BJ (cell line): Measurements from ENCODE around the gene CNOT10. TPM values are rescaled to one million over a fixed set of nuclear protein-coding genes. Genes with fewer than 3 reads are reported as not detected.
"Not testable (repeated sequence)": the region's sequence is repeated elsewhere in the genome, so short reads cannot be mapped to it uniquely, and the experiment has no call there.

Experiments
- CTCF ChIA-PET: fragments of 350-600 bp; formaldehyde crosslinking; extraction: SDS; loops from one replicate; lab custom pipeline; 2021; ENCODE audit warnings: antibody characterized with exemption, inconsistent platforms; lab: Yijun Ruan, JAX
- POLR2A ChIA-PET: fragments of 300-600 bp; sonication (Branson Sonifier 250); formaldehyde crosslinking; extraction: SDS; loops from one replicate; lab custom pipeline; 2021; ENCODE audit warnings: antibody characterized with exemption; lab: Charles Lee
- DNase-seq: peaks from one replicate; pipeline ENCODE4 v3.0.0-alpha.2; 2011; ENCODE audit warnings: low read depth
- H3K27me3 ChIP-seq: 2 replicates; pipeline ENCODE4 v1.6.0; 2011; ENCODE audit warnings: low read length; ENCODE audit not compliant: control insufficient read depth, insufficient read depth
- H3K36me3 ChIP-seq: 2 replicates; pipeline ENCODE4 v1.5.1; 2011; ENCODE audit warnings: low read length; ENCODE audit not compliant: control insufficient read depth, insufficient read depth
- H3K4me3 ChIP-seq: 2 replicates; pipeline ENCODE4 v1.5.1; 2011; ENCODE audit warnings: low read depth, mild to moderate bottlenecking, control low read depth, low read length
- CTCF ChIP-seq: IDR thresholded peaks from 2 replicates; pipeline ENCODE4 v1.5.1; 2011; ENCODE audit warnings: low read depth, mild to moderate bottlenecking, control low read depth, inconsistent platforms, low read length, moderate library complexity; ENCODE audit not compliant: insufficient read depth
- polyA plus RNA-seq: library from polyadenylated mRNA; depleted of rRNA; stranded (reverse); fragments of >200 nt; gene quantifications from 2 replicates; pipeline ENCODE4 v1.2.3, GENCODE V29; 2011

Gene CNOT10
- polyA plus RNA-seq, 1 experiment = 20.0 TPM

- CTCF ChIA-PET = interaction anchor here (1.0 kb wide), 1 partner anchor 209 kb away, joined by 3 read pairs; no protein-coding TSS in a partner anchor
- Histone ChIP-seq H3K36me3 (peaks cover 2% of the 10 kb centered on the region; the same call in 1 of the 2 replicates), H3K4me3 (no peak overlapping the region), H3K27me3 (no peaks in the 10 kb centered on the region)
- POLR2A ChIA-PET = no interaction called here
- TF ChIP-seq CTCF = no peak
- no peak for DNase-seq
These were observed 40.7 kb downstream of the CNOT10 start for GRCh38 chr3:32725721-32726120.

GRCh38 chr3:32733631-32734229, 48.7 kb downstream of the CNOT10 start:
- no peak overlapping the region for H3K4me3 ChIP-seq
- CTCF ChIA-PET = interaction anchor here (0.8 to 3.8 kb wide), 5 partner anchors 9 to 639 kb away, joined by 3 to 29 read pairs (median 3); no protein-coding TSS in a partner anchor
- peak; percentile 19 for DNase-seq
- H3K27me3 ChIP-seq = no peaks in the 10 kb centered on the region
- TF ChIP-seq CTCF = peak; percentile 60
- POLR2A ChIA-PET = no interaction called here
- H3K36me3 ChIP-seq = 0 out of 2 replicates have a peak, but pooled peaks cover 1% of the 10 kb centered on the region

- Histone ChIP-seq H3K4me3 (no peak overlapping the region), H3K27me3 (no peaks in the 10 kb centered on the region), H3K36me3 (0 out of 2 replicates have a peak, but pooled peaks cover 1% of the 10 kb centered on the region)
- no peak for DNase-seq
- ChIA-PET CTCF (interaction anchor here (0.6 to 3.8 kb wide), 6 partner anchors 8 to 638 kb away, joined by 3 to 29 read pairs (median 3); no protein-coding TSS in a partner anchor), POLR2A (no interaction called here)
- no peak for TF ChIP-seq CTCF
These were observed 49.8 kb downstream of the CNOT10 start for GRCh38 chr3:32734756-32735155.

GRCh38 chr3:32743470-32743869, 58.5 kb downstream of the CNOT10 start:
- H3K36me3 ChIP-seq, POLR2A ChIA-PET, DNase-seq, H3K4me3 ChIP-seq, H3K27me3 ChIP-seq: not testable (repeated sequence)
- CTCF ChIA-PET = interaction anchor here (1.2 kb wide), 1 partner anchor 9 kb away, joined by 4 read pairs; no protein-coding TSS in a partner anchor

- ChIA-PET CTCF (no interaction called here), POLR2A (no interaction called here)
- no peak for TF ChIP-seq CTCF
- peak; percentile 20 for DNase-seq
- H3K4me3 ChIP-seq = no peak overlapping the region
- H3K36me3 ChIP-seq = no peaks in the 10 kb centered on the region
- H3K27me3 ChIP-seq = no peaks in the 10 kb centered on the region
These were observed 58.9 kb downstream of the CNOT10 start for GRCh38 chr3:32743934-32744333.

GRCh38 chr3:32751377-32751776, 66.4 kb downstream of the CNOT10 start:
- CTCF ChIA-PET = interaction anchor here (0.9 kb wide), 1 partner anchor 196 kb away, joined by 4 read pairs; no protein-coding TSS in a partner anchor
- H3K4me3 ChIP-seq = no peak overlapping the region
- no peaks in the 10 kb centered on the region for H3K27me3 ChIP-seq
- POLR2A ChIA-PET = no interaction called here
- no peak for DNase-seq
- TF ChIP-seq CTCF = no peak
- H3K36me3 ChIP-seq = no peaks in the 10 kb centered on the region; the same call in 1 of the 2 replicates
